Kidney (tissue), 14 donors: ENCODE data around the gene ZSCAN5B. TPM values are rescaled to one million over a fixed set of nuclear protein-coding genes. Genes with fewer than 3 reads are reported as not detected.

ENCODE experiments used
- DNase-seq, 5 donors: peaks; one replicate each; pipeline ENCODE4 v3.0.0-alpha.2; 2013 to 2020
- FAIRE-seq: peaks from 2 replicates; lab custom pipeline; 2012; peaks lifted over from hg19 to GRCh38; lab: Jason Lieb, UNC
- H3K27ac ChIP-seq, 2 donors: one replicate each; pipeline ENCODE4 v1.7.0; 2013; ENCODE audit warnings: low read depth in 2 of 2, low read length in 2 of 2, inconsistent platforms in 1 of 2
- H3K27me3 ChIP-seq: one replicate; pipeline ENCODE4 v1.7.1; 2013; ENCODE audit warnings: low read length, inconsistent platforms; ENCODE audit not compliant: control insufficient read depth, insufficient read depth
- H3K36me3 ChIP-seq, 3 donors: one replicate each; pipeline versions ENCODE4 v1.7.0 to v1.7.1; 2013; ENCODE audit warnings: low read length in 3 of 3, control low read depth in 1 of 3, inconsistent platforms in 1 of 3; ENCODE audit not compliant: insufficient read depth in 3 of 3, control insufficient read depth in 2 of 3
- H3K4me1 ChIP-seq, 3 donors: one replicate each; pipeline versions ENCODE4 v1.7.0 to v1.7.1; 2013; ENCODE audit warnings: low read length in 3 of 3, inconsistent platforms in 1 of 3, low read depth in 1 of 3; ENCODE audit not compliant: control insufficient read depth in 2 of 3, insufficient read depth in 2 of 3
- H3K4me3 ChIP-seq, 3 donors: one replicate each; pipeline versions ENCODE4 v1.7.0 to v1.8.1; 2013; ENCODE audit warnings: low read length in 3 of 3, control low read depth in 1 of 3, inconsistent platforms in 1 of 3
- H3K9ac ChIP-seq, 3 donors: one replicate each; pipeline versions ENCODE4 v1.7.0 to v1.7.1; 2013; ENCODE audit warnings: low read length in 3 of 3, control low read depth in 1 of 3, inconsistent platforms in 1 of 3
- H3K9me3 ChIP-seq, 3 donors: one replicate each; pipeline versions ENCODE4 v1.7.0 to v1.7.1; 2013; ENCODE audit warnings: low read length in 3 of 3, control low read depth in 1 of 3, inconsistent platforms in 1 of 3; ENCODE audit not compliant: control insufficient read depth in 2 of 3, insufficient read depth in 1 of 3
- intact Hi-C: fragments of 100-400 bp; cut with DNase I; formaldehyde crosslinking; loops from one replicate; pipeline ENCODE4 v1.11.1; 2022
- polyA plus RNA-seq: library from polyadenylated mRNA; stranded (reverse); fragments of 350-450 nt; fragmentation: Illumina TruSeq; extraction: RNeasy Lipid Tissue Mini Kit (QIAGEN cat#74804); gene quantifications from one replicate; pipeline ENCODE4 v1.2.3, GENCODE V29; 2014; ENCODE audit warnings: low read depth, low replicate concordance; ENCODE audit not compliant: insufficient read depth
- total RNA-seq: library from RNA; stranded (reverse); fragmentation: NEBNext Ultra II Directional; extraction: Animal tissue kit (Norgen Biotek cat#: 25700); gene quantifications from one replicate; pipeline ENCODE4 v1.2.1, GENCODE V29; 2021
- TF ChIP-seq, protein P1 (sequence below): IDR thresholded peaks from 3 replicates; pipeline ENCODE4 v1.5.1; 2012; ENCODE audit warnings: mild to moderate bottlenecking, moderate library complexity, borderline replicate concordance; ENCODE audit not compliant: insufficient read depth; ENCODE audit errors: extremely low read depth
- donor health status: control.
- donor health status: control.
- donor health status: control.
- donor health status: control.
- donor health status: control.
- donor health status: DM: yes; HTN: yes; CAD: no.
- donor health status: Normal renal cell carcinoma (clear cell type).

Gene ZSCAN5B
- total and polyA plus RNA-seq, 2 donors from 2014 or later: not detected

DNA sequence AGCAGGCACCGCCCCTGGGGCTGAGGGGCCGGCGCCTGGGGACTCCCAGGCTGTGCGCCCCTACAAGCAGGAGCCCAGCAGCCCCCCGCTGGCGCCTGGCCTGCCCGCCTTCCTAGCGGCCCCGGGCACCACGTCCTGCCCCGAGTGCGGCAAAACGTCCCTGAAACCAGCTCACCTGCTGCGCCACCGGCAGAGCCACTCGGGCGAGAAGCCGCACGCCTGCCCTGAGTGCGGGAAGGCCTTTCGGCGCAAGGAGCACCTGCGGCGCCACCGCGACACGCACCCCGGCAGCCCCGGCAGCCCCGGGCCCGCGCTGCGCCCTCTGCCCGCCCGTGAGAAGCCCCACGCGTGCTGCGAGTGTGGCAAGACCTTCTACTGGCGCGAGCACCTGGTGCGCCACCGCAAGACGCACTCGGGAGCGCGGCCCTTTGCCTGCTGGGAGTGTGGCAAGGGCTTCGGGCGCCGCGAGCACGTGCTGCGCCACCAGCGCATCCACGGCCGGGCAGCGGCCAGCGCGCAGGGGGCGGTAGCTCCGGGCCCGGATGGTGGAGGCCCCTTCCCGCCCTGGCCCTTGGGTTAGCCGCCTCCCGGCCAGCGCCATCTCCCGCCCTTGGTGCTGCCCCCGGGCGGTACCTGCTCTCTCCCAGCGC lies 37.8 kb downstream of the ZSCAN5B start:
- Histone ChIP-seq H3K27me3 (no peaks in the 10 kb centered on the region), H3K4me1 (no peaks in the 10 kb centered on the region), H3K4me3 (no peak overlapping the region), H3K36me3 (peaks cover 4 to 15% (median 12%) of the 10 kb centered on the region in 3 donors), H3K9me3 (no peaks in the 10 kb centered on the region), H3K27ac (no peak overlapping the region), H3K9ac (no peak overlapping the region)
- intact Hi-C loops: loop anchor here (10.0 kb wide), 1 partner anchor 55 kb away; no protein-coding TSS in a partner anchor
- TF ChIP-seq, protein P1, sequence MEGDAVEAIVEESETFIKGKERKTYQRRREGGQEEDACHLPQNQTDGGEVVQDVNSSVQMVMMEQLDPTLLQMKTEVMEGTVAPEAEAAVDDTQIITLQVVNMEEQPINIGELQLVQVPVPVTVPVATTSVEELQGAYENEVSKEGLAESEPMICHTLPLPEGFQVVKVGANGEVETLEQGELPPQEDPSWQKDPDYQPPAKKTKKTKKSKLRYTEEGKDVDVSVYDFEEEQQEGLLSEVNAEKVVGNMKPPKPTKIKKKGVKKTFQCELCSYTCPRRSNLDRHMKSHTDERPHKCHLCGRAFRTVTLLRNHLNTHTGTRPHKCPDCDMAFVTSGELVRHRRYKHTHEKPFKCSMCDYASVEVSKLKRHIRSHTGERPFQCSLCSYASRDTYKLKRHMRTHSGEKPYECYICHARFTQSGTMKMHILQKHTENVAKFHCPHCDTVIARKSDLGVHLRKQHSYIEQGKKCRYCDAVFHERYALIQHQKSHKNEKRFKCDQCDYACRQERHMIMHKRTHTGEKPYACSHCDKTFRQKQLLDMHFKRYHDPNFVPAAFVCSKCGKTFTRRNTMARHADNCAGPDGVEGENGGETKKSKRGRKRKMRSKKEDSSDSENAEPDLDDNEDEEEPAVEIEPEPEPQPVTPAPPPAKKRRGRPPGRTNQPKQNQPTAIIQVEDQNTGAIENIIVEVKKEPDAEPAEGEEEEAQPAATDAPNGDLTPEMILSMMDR: no peak
- no peak for FAIRE-seq
- no peak for DNase-seq

- Histone ChIP-seq H3K4me3 (no peak overlapping the region), H3K36me3 (peaks cover 4 to 17% (median 12%) of the 10 kb centered on the region in 3 donors), H3K9me3 (no peaks in the 10 kb centered on the region), H3K9ac (no peak overlapping the region), H3K27me3 (no peaks in the 10 kb centered on the region), H3K4me1 (no peaks in the 10 kb centered on the region), H3K27ac (no peak overlapping the region)
- TF ChIP-seq, protein P1: no peak
- DNase-seq (no peak), FAIRE-seq (no peak)
- intact Hi-C loops: loop anchor here (10.0 kb wide), 1 partner anchor 54 kb away; no protein-coding TSS in a partner anchor
Observed at GRCh38 chr19:56159009-56159559, 38.5 kb downstream of the ZSCAN5B start.

DNA sequence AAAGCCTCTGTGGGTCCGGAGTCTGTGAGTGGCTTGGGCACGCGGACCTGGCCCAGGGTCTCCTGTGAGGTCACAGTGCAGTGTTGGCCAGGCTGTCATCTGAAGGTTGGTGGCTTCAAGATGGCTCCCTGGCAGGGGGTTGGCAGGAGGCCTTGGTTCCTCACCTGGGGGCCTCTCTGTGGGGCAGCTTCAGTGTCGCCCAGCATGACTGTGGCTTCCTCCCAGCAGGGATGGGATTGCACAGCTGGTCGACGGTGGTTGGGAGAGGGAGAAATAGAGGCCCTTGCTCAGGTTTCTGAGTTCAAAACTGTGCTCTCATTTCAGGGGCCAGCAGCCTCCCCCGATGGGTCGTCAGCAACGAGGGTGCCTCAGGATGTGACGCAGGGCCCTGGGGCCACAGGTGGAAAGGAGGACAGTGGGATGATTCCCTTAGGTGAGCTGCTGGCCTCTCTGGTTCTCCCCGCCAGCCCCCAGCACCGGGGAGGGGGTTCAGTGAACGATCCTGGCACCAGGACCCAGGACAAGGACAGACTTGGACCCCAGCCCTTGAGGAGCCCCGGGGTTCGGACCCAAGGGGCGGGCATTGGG lies 39.3 kb downstream of the ZSCAN5B start:
- no peaks in the 10 kb centered on the region for H3K4me1 ChIP-seq
- H3K27ac ChIP-seq: no peak overlapping the region
- peaks cover 4 to 17% (median 12%) of the 10 kb centered on the region in 3 donors for H3K36me3 ChIP-seq
- no peak overlapping the region for H3K4me3 ChIP-seq
- no peaks in the 10 kb centered on the region for H3K9me3 ChIP-seq
- TF ChIP-seq, protein P1: no peak
- no peaks in the 10 kb centered on the region for H3K27me3 ChIP-seq
- no peak overlapping the region for H3K9ac ChIP-seq
- FAIRE-seq: no peak
- intact Hi-C loops: loop anchor here (10.0 kb wide), 1 partner anchor 53 kb away; no protein-coding TSS in a partner anchor
- no peak for DNase-seq
